HG03469 (cell line): ENCODE results near the gene GAS7.
"Not testable (repeated sequence)": the region's sequence is repeated elsewhere in the genome, so short reads cannot be mapped to it uniquely, and the experiment has no call there.

Source experiments
- ATAC-seq: cut with Tn5 transposase; IDR thresholded peaks from one replicate; pipeline ENCODE4 v1.9.1; 2021; ENCODE audit warnings: mild to moderate bottlenecking, moderate library complexity, moderate number of reproducible peaks; ENCODE audit not compliant: unreplicated experiment

GAS7 gene

DNA sequence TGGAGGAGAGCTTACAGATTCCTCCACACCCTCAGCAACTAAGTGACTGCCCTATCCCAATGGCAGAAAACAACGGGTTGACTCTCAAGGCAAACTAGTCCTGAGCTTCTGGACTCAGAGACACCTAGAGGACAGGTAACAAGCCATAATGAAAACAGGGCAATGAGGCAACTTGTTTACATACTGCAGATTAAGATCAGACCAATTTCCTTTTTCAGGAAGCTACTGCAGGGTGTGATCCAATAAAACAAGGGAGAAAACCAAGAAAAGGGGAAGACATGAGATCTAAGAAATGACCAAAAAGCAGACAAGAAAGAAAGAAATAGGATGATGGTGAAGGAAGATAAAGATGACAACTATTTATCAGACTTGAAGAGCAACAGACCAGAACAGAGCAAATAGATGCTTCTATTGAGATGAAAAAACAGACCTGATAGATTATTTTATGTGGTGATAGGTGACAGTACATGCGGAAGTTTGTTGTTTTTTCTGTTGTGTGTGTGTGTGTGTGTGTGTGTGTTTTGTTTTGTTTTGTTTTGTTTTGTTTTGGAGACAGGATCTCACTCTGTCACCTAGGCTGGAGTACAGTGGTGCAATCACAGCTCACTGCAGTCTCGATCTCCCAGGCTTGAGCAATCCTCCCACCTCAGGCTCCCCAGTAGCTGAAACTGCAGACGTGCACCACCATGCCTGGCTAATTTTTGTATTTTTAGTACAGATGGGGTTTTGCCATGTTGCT is 120.7 kb downstream of the GAS7 start:
- ATAC-seq, result no peak

DNA sequence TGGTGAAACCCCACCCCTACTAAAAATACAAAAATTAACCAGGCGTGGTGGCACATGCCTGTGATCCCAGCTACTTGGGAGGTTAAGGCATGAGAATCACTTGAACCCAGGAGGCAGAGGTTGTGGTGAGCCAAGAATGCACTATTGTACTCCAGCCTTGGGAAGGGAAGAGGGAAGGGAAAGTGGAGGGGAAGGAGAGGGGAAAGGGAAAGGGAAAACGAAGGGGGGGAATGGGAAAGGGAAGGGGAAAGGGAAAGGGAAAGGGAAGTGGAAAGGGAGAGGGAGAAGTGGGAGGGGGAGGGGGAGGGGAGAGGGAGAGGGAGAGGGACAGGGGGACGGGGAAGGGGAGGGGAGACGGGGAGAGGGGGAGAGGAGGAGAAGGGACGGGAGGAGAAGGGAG is 122.5 kb downstream of the GAS7 start:
- ATAC-seq, result no peak

DNA sequence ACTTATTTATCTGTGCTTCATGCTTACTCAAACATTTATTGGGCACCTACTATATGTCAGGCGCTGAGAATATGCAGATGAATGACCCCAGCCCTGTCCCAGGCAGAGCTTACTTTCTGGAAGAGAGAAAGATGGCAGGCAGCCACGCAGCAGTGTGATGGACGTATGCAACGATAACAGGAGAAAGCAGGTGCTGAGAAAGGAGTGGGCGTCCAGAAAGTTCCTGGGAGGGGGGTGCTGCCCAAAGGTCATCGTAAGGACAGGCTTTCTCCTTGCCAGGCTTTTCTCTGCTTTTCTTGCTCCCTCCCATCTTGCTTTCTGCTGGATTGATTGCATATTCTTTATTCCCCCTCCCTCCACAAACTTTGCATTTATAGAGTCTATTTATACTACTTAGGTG is 124.5 kb downstream of the GAS7 start:
- no peak for ATAC-seq

DNA sequence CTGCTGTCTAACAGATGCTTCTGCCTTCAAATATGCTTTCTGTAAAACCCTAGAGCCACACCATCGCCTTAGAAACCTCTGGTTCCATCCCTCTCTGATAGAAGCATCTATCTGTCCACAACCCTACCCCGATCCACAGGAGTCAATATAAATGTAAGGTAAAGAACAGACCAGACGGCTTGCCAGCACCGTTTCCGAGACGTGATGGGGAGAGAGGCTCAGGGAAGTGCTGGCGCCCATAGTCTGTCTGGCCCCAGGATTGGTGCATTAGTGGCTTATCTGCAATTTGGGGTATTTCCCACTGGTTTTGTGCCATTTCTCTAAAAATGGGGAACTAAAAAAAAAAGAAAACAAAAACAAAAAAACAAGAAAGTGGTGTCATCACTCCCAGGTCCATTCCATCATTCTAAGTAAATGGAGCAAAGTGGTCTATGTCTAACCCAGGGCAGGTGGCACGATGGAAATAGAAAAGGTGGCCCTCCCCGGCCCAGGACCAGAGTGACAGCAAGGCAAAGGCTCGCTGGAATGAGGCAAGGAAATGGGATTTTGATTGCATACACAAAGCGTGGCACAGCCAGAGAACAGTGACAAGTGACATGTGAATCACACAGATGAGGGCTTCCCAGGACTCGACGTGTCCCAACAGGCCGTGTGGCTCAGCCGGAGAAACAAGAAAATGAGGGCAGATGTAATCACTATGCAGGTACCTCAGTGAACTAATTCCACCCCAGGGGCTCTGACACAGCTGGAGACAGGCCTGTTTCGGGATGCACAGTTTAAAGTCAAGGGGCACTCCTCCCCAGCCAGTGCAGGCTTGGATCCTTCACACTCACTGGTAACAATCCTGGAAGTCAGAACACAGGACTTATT is 125.6 kb downstream of the GAS7 start:
- no peak for ATAC-seq

DNA sequence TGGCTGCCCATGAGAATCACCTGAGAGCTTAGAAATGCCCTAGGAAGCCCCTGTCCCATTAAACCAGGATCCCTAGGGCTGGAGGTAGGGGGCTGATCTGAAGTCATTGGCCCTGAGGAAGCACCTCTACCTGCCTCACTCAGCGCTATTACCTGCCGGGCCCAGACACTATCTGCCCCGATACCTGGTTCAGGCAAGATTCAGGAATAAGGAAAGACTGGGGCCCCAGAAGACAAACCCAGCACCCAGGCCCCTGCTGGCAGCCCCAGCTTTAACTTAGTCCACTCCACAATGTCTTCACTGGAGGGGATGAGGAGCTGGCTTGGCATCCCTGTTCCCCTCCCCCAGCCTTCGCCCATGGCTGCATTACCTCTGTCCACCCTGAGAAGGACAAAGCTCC is 126.3 kb downstream of the GAS7 start:
- no peak for ATAC-seq

DNA sequence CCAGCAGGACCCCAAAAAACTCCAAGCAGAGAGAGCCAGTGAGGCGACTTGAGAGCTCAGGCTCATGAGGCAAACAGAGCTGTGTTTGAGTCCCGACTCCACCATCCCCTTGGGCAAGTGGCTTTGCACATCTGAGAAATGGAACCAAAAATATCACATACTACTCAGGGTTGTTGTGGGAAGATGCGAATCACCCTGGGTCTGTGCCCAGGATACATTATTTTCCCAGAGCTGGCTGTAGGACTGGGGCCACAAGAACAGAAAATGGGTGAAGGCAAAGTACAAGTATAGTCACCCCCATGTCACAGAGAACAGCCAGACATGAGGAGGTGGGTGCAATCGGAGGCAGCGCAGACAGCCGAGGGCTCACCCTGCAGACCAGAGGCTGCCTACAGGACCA is 127.3 kb downstream of the GAS7 start:
- no peak for ATAC-seq

DNA sequence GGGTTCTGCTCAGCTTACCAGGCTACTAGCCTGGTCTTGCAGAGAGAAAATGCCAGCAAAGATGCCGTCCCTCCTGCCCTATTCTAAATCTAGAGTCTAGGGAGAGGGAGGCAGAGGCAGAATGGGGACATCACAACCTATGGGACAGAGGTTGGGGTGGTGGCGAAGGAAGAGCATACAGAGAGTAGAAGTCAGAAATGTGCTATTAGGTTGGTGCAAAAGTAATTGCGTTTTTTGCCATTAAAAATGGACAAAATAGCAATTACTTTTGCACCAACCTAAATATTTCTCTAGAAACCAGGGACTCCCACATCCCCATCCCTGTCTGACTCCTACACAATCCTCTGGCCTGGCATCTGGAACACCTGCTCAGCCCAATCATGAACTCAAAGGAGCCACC is 127.7 kb downstream of the GAS7 start:
- ATAC-seq, result no peak

DNA sequence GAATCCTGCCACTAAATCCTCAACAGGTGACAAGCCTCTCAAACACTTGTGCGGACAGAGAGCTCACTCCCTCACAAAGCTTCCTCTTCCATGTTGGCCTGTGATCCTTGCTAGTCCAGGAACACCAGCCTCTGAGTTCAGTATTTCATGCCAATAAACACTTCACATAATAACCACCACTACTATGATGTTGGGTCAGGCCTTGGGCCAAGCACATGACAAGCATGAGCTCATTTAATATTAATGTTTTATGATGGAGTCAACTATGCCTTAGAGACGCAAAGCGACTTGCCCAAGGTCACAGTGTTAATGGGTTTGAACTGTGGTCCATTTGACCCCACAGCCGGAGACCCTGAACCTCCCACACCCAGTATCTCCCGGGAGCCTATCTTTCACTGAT is 129.1 kb downstream of the GAS7 start:
- ATAC-seq, result no peak

DNA sequence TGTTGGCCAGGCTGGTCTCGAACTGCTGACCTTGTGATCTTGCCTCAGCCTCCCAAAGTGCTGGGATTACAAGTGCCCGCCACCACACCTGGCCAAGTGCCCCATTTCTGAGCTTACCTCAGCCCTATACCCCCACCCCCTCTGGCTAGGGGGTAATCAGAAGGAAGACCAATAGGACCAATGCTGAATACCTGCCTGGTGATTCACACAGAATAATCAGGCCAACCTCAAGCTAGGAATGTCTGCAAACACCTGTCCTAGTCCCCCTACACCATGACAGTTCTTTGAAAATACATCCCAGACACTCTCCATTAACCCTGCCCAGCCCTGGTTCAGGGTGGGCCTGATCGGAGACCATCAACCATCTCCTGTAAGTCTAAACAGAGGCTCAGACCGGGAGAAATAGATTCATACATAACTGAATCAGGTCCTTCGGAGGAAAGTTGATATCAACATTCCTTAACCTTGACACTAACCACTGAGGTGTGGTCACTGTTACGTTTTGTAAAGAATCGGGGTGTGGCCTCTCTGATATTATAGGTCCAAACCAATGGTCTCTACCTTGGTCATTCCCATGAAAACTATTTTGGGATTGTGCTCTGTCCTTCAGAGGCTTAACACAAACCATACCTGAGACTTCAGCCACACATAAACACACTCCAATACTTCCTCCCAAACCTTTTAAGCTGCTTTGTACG is 130.8 kb downstream of the GAS7 start:
- no peak for ATAC-seq

DNA sequence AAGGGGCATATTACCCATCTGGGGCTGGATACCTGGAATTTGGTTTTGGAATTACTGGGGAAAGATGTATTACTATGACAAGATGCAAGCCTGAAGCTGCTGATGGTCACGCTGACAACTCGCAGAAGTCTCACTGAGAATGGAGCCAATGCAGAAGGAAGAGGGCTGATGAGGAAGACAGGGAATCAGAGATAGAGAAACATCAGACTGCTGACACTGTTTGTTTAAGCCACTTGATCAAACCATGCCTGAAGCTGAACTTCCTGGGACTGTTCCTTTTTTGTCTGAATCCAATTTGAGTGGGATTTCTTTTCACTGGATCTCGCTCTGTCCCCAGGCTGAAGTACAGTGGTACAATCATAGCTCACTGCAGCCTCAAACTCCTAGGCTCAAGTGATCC is 133.9 kb downstream of the GAS7 start:
- no peak for ATAC-seq

DNA sequence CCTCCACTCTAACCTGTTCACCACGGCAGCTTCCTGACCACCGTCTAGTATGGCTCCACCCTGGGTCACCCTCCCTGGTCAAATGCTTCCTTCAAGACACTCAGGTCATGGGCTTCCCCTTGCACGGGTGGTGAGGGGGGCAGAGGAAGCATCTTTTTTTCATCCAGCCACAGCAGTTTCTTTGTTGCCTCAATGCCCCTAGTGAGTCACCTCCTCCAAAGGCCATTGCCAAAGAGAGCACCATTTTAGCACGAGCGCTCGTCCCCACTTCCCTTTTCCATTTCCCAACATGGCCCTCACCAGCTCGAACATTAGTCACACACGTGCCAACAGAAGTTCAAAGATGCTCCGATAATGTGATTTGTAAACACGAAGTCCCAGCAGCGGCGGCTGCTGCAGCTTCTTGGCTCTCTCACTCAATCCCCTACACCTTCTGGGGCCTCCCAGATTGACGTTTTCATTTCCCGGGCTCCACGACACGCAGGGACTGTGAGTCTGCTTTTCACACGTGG is 134.6 kb downstream of the GAS7 start:
- ATAC-seq, result no peak

DNA sequence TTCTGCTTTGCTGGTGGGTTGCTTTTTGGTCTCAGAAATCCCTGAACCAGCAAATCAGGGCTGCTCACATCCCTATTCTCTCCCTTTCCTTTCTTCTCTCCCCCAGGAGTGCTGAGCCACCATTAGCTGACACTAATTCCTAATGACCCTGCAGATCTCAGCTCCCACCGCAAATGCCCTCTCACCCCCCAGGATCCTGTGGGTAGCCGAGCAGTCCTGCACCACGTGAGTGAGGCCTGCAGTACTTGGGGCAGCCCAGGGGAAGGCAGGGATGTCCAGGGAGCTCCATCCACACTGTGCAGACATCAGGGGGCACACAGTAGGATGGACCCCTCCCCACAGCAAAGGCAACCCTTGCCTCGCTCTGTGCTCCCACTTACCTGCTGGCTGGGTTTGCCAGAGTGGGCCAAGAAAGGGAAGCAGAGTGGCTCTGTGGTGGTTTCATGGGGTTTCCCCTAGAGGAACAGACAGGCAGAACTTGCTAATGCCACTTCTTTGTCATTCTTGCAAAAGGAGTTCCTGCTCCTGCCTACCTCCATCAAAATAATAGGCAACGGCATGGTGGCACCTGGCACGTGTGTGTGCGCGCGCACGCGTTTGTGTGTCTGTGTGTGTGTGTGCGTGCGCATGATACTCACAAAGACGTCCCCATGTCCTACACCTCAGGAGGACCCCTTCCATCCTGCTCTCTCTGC is 135.6 kb downstream of the GAS7 start:
- no peak for ATAC-seq

DNA sequence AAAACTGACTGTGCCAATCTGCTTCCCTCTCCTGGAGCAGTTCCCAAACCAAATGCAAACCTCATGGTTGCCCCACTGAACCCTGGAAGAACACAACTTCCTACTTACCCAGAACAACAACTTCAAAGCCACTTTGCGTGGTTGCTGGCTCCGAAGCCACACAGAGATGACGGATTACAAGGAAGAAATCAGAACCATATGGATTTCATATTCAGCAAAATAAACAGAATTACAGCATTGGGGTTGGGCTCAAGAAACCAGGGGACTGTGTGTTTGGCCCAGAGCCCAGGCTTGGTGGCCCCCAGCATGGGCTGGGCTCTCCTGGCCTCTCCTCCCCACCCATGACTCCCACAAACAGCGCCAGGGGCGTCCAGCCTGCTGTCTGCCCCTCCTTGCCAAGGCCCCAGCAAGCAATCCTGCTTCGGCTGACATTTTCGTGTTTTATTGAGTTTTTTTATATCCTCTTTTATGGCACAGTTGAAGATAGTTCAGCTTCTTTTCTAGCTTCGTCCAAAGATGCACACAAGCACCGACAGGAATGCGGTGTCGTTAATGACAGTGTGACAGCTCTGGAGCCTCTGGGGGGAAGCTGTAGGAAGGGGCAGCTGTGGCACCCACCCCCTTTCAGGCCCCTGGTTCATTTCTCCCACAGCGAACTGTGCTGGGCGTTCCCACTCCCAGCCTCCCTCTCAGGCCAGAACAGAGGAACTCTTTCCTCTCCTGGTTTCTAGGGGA is 137.1 kb downstream of the GAS7 start:
- ATAC-seq, result no peak

DNA sequence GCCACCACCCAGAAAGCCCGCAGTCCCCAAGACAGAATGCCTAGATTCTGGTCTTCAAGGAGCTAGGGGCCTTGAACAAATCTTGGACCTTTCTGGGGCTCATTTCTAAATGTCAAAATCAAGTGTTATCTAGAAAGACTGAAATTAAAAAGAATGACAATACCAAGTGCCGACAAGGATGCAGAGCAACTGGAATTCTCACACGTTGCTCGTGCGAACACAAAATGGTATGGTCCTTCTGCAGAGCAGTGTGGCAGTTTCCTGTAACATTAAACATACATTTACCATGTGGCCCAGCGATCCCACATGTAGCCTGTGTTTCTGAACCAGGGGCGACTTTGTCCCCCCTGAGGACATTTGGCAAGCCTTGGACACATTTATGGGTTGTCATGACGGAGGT is 137.9 kb downstream of the GAS7 start:
- no peak for ATAC-seq

DNA sequence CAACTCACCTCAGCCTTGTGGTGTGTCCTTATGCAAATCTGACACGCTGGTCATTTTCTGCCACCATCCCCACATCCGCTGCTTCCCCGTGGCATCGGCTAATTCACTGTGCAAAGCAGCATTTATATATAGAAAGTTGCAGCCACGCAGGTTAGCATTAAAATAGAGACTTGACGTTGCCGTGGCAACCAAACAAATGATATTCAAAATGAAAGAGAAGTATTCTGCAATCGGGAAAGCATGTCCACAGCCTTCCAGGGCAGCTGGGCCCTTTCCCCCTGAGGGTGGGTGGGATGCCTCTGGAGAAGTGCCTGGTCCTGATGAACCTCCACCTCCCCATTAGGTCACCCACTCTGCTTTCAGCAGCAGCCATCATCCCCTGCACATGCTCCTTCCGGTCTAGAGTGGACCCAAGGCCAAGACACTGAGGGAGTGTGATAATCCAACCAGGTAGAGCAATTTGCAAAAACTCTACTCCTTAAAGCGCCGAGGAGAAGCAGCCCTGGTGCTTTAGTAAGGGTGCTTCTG is 138.7 kb downstream of the GAS7 start:
- peak; percentile 76 for ATAC-seq

DNA sequence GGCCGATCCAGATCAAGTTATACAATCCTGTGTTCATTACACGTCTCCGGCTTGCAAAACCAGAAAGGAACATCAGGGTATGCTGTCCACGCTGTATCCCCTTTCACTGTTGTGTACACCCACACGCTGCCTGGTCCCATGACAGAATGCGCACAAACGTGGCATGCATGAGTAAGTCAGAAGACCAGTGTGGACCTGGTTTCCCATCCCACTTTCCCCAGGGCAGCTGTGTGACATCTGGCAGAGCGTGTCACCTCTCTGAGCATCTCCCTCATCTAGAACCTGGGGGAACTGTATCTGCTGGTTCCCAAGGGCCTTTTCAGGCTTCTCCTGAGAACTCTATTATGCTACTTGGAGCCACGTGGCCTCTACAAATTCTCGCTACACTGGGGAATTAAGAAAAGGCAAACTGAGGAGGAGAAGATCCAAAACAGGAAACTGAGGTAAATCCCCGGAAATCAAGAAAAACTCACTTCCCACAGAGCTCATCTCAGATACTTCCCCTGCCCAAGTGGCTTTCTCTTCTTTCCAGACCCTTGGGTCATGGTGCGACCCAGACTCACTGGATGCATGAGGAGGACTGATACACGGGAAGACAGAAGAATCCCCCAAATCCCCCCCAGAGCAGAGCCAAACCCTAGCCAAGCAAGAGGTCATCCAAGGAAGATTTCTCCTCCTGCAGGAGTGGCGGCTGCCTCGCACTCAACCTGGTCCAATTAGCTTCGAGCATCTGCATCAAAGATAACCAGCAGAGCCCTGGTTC is 139.3 kb downstream of the GAS7 start:
- no peak for ATAC-seq

DNA sequence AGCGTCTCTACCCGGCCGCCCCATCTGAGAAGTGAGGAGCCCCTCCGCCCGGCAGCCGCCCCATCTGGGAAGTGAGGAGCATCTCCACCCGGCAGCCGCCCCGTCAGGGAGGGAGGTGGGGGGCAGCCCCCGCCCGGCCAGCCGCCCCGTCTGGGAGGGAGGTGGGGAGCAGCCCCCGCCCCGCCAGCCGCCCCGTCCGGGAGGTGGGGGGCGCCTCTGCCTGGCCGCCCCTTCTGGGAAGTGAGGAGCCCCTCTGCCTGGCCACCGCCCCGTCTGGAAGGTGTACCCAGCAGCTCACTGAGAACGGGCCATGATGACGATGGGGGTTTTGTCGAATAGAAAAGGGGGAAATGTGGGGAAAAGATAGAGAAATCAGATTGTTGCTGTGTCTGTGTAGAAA is 140.9 kb downstream of the GAS7 start:
- ATAC-seq, result not testable (repeated sequence)

DNA sequence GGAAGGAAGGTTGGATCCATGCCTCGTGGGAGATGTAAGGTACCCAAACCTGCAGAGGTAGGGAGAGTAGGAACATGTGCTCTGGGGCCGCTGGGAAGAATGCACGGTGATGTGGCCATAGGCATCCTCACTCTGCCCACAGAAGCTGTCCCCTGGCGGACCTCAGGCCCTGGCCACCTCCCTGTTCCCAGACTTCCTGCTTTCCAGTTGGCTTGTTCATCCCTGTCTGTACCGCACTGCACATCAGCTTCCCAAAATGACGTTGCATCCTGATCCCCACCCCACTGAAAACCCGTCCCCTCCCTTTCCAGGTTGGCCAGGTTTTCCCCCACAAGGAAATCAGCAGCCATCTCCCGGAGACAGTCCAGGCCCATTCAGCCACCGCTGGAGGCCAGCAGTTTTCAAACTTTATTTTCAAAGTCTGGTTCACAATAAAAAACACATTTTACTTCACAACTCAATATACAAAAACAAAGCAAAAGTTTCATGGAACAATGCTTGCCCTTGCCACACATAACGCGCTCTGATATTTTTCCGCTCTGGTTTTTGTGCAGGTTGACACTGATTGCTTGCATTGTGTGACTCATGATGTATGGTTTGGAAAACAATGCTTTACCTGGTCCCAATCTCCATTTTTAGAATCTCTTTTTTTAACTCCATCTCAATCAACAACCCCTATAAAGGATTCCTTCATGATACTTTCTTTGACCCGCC is 143.0 kb downstream of the GAS7 start:
- ATAC-seq, result no peak
